Activated CD8-positive, alpha-beta memory T cell treated with anti-CD3 and anti-CD28 coated beads, Interleukin-2, amount 50 U/mL, for 24 hours (primary cell): ENCODE results near the gene KLHL7.

Experiments
- DNase-seq: peaks from one replicate; pipeline ENCODE4 v3.0.0-alpha.2; 2020; ENCODE audit errors: extremely low read depth

KLHL7 gene, protein sequence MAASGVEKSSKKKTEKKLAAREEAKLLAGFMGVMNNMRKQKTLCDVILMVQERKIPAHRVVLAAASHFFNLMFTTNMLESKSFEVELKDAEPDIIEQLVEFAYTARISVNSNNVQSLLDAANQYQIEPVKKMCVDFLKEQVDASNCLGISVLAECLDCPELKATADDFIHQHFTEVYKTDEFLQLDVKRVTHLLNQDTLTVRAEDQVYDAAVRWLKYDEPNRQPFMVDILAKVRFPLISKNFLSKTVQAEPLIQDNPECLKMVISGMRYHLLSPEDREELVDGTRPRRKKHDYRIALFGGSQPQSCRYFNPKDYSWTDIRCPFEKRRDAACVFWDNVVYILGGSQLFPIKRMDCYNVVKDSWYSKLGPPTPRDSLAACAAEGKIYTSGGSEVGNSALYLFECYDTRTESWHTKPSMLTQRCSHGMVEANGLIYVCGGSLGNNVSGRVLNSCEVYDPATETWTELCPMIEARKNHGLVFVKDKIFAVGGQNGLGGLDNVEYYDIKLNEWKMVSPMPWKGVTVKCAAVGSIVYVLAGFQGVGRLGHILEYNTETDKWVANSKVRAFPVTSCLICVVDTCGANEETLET

DNA sequence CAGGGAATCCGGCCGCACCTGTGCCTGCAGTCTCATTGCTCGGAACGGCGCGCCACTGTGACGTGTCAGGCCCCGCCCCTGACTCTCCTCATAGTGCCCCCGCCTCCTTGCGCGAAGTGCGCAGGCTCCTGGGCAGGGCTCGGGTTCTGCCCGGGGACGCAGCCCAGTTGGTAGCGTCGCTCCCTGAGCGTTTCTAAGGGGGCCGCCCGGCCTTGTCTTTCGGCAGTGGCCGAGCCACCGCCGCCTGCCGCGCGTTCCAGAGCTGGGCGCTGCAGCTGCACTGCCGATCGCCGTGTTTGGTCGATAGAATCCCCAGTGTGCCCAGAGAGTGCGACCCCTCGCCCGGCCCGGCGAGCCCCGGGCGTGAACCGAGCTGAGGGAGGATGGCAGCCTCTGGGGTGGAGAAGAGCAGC, at the start of gene KLHL7:
Gene KLHL7 (plus strand): TSS at position 142 of the 413 bp plus-strand sequence. CDS start 242 bp downstream, at position 384.
- DNase-seq, result peak; percentile 93

DNA sequence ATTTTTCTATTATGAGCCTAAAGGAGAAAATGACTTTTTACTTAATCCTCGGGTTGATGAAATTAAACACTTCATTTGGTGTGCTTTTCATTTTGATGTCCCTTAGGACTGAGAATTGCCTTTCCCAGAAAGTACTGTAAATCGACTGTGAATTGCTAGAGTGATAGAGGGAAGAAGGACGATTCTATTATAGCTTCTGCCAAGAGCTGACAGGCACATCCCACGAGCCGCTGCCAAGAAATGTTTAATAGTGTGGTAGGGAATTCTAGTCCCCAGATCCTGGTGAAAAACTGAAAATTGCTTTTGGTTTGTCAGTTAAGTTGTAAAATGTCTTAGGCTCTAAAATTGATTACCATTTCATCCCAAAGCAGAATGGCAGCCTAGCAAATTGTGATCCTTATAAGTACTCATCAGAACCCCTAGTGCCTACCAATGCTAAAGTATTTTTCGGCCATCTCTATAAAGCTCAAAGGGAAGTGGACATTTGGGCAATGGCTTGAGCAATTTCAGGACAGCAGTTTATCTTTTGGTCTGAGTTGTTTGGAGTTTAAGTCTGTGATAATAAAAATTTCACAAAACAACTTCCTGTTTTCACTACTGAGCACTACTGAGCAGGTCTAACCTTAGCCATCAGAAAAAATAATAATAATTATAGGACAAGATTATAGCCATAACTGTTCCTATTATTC, 47.0 kb upstream of the KLHL7 start:
- DNase-seq, result no peak

DNA sequence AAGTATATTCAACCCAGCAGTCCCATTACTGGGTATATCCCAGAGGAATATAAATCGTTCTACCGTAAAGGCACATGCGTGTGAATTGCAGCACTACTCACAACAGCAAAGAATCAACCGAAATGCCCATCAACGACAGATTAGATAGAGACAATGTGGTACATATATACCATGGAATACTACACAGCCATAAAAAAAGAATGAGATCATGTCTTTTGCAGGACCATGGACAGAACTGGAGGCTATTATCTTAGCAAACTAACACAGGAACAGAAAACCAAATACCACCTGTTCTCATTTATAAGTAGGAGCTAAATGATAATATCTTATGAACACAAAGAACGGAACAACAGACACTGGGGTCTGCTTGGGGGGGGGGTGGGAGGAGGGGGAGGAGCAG, 44.3 kb upstream of the KLHL7 start:
- no peak for DNase-seq

DNA sequence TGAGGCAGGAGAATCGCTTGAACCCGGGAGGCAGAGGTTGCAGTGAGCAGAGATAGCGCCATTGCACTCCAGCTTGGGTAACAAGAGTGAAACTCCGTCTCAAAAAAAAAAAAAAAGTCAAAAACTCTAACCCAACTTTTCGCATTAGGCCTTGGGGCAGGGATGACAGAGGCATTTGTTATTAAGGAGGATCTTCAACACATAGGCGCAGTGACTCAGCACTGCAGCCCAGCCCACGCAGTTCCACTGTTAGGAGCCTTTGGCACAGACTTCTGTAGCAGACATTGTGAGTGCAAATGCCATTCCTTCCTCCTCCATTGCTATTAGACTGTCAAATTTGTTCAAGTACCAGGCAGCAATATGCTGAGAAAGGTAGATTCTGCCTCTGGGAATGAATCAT, 43.1 kb upstream of the KLHL7 start:
- DNase-seq, result no peak

DNA sequence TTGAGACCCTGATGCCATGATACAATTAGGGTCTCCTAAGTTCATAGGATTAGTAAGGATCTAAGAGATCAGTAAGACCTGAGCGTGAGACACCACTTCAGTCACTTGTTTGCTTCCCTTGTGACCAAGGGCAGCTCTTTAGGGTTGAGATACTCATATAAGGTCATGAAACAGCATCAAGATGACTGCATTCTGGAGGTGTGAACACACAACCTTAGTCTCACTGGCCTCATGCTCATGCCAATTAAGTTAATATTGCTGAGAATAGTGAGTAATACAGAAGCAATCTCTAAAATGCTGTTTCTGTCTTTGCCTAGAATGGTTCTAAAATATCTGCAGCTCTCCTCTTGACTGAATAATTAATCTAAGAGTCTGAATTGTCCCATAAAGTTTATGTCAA, 39.6 kb upstream of the KLHL7 start:
- DNase-seq, result no peak

DNA sequence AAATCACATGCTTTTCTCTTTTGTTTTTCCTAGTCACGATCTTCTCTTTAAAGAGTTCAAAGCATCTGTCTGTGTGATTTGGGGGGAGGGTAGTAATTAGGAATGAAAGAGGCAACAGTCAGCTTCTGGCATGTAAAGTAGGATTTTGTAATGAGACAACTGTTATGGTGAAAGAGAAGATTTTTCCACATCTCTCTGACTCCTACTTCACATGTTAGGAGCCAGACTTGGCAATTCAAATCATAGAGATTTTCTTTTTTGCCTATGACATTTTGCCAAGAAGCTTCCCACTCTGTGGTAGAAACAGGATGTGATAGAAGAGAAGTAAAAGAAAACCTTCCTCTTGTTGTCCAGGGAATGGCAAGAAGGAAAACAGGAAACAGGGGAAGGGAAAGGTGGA, 38.3 kb upstream of the KLHL7 start:
- no peak for DNase-seq

DNA sequence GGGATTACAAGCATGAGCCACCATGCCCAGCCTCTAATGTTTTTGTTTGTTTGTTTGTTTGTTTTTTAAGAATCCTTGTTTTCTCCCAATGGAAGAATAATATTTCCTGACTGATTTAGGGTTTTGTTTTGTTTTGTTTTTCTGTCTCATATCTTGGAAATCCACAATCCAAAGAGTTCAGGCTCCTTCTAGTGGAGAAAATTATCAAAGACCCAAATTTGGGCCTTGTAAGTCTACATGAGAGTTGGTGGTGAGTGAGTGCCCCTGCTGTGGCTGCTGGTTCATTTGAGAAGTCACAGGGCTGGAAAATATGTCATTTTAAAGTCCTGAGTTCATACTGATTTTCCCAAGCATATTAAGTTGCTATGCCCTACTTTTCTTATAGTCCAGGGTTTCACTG, 33.5 kb upstream of the KLHL7 start:
- DNase-seq, result no peak

DNA sequence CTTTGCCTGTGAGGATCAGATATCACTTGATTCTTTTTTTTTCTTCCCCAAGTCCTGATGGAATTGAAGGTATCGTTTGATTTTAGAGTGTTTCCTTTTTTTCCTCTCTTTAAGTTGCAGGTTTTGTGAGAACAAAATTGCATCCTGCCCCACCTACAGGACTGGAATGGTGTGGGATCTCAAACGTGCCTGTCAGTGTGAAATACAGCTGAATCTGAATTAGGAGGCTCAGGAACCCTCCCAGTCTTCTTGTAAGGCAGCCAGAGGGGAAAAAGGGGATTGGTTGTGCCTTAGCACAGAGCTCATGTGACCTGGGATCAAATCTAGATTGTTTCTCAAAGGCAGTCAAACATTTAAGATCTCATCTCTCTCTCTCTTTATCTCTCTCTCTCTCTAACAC, 32.7 kb upstream of the KLHL7 start:
- DNase-seq, result no peak

DNA sequence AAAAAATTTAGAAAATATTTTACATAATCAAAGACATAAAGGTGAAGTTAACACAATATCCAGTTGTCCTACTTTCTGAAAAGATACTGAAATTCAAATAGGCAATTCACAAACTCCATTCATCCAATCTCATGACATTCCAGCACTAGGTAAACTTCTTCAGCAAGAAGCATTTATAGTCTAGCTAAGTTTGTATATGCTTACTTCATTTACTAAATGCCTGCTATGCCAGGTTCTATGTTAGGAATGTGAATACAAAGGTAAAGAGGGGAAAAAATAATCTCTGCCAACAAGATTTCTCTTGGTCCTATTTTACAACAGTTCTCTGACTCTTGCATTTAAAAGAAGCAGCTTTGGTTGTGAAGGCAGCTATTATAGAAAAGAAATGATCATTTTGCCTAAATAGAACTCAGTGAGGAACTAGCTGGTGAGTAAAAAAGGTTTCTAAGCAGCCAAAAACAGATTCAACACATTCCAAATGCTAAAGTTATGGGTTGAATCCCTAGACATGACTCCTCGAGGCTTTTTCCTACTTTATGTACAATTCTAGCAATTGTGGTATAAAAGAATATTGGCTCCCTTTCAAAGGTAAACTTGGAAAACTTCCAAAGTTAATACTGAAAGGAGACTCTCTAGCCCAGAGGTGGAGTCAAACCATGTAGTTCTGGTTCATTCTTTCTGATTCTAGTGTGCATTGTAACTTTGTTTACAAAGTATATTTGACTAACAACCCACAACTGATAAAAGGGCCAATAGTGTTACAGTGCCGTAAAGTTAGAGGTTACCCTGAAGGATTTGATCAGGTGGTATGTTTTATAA, 30.9 kb upstream of the KLHL7 start:
- no peak for DNase-seq

DNA sequence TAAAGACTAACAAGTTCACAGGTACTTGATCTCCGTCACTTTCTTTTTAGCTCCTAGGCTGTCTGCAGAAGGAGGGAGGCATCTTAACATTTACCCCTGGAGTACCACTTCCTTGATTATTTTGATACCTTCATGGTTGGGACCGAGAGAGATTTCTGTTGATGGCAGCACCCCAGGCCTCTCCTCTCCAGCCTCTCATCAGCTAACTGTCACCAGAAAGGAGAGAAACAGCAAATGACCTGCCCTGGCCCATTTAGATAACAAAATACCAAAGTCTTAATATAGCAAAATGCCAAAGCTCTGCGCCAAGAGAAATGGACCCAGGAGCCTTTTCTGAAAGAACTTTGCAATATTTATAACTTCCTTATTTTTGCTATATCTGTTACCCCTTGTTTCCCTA, 30.0 kb upstream of the KLHL7 start:
- DNase-seq, result no peak

DNA sequence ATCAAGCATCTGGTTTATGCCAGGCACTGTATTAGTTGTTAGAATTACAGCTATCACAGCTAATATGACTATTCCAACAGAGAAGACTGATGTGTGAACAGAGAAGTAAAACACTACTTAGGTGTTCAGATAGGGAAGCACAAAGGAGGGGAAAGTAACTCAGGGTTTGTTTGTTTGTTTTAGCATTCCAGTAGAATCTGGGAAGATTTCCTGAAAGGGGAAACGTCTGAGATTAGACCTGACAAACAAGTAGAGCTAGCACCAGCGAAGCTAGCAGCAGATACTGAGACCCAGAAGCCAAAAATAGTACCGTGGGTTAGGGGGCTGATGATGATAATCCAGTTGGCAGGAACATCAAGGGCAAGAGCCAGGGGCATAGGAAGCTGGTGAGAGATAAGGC, 28.8 kb upstream of the KLHL7 start:
- DNase-seq, result no peak

DNA sequence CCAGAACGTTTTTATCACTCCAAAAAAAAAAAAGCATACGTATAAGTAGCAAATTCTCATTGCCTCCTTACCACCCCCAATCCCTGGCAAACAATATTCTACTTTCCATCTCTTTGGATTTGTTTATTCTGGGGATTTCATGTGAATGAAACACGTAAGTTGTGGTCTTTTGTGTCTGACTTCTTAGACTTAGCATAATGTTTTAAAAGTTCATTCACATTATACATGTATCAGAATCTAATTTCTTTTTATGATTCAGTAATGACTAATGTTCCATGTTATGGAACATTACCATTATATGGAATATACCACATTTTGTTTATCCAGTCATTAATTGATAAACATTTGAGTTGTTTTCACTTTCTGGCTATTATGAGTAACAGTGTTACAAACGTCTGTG, 12.5 kb upstream of the KLHL7 start:
- DNase-seq, result no peak

DNA sequence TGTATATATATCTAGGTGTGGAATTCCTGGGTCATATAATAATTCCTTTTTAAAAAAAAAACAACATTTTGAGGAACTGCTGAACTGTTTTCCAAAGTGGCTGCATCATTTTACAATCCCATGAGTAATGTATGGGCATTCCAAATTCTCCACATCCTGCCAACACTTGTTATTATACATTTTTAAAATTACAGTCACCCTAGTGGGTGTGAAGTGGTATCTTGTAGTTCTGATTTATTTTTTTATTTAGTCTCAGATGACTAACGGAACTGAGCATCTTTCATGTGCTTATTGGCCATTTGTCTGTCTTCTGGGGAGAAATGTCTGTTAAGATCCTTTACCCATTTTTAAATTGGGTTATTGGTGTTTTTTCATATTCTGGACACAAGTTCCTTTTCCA, 12.0 kb upstream of the KLHL7 start:
- no peak for DNase-seq

DNA sequence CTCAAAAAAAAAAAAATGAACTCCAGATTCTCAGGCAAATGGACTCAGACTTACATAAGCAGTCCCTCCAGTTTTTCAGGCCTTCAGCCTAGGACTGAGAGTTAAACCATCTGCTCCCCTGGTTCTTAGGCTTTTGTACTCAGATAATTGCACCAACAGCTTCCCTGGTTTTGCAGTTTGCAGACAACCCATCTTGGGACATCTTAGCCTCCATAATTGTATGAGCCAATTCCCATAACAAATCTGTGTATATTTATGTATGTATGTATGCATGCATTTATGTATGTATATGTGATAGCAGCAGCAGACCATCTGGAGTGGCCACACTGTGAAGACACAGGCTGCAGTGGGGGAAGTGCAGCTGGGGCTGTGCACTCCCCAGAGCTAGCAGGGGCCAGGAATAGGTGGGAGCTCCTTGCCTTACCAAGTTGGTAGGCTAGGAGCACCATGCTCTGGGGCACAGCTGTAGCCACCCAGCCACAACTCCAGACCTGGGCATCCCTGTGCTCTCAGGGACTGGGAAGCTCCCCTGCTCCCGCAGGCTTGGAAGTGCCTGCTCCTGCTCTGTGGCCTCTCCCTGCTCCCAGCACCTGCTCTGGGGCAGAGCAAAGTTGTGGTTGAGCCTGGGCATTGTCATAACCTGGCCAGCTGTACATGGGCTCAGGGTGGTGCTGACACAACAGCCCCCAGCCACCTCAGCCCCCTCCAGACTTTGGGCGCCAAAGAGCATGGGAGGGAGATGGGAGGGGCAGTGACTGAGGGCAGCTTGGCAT, 8.9 kb upstream of the KLHL7 start:
- no peak for DNase-seq

DNA sequence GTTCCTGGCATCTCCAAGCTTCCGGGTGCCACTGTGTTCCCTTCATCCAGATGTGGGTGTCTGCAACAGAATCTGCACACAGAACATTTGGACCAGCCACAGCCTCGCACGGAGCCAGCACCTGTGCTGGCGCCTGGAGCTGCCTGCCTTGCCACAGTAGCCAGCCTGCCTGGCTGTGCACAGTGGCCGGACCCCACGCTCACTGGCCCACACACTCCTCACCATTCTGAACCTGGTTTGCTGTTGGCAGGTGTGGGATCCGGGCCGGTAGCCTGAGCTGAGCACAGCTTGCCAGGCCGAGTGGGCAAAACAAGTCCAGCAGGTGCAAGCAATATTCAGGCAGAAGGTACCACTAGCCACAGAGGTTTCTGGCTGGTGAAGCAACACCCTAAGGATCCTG, 7.6 kb upstream of the KLHL7 start:
- DNase-seq, result no peak

DNA sequence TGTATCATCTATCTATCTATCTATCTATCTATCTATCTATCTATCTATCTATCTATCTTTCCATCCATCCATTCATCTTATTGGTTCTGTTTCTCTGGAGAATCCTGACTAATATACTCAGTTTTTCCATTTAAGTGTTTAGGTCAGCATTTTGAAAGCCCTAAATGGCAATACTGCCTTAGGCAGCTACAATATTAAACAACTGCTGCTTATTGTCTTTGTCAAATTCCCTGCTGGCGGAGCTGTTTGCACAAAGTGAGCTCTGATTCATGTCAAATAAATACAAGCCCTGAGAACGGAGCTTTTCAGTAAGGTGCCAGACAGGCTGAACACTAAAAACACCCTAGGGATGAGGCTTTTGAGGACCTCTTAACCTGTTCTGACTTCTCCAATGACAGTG, 7.1 kb upstream of the KLHL7 start:
- DNase-seq, result no peak

DNA sequence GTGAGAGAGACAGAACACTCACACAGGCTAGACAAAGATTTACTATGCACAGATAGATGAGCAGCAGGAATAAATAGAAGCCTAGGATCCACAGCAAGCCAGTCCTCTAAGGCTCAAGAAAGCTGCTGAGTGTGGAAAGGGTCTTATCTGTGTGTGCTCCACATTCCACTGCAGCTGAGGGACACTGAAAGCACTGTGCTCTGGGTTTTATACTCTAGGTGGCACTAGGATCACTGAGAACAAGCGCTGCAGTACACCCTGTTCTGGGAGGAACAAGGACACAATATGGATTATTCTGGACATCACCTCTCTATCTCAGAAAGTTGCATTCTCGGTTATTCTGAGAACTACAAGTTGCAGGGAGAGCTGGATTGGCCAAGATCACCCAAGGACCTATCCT, 4.9 kb upstream of the KLHL7 start:
- DNase-seq, result no peak

DNA sequence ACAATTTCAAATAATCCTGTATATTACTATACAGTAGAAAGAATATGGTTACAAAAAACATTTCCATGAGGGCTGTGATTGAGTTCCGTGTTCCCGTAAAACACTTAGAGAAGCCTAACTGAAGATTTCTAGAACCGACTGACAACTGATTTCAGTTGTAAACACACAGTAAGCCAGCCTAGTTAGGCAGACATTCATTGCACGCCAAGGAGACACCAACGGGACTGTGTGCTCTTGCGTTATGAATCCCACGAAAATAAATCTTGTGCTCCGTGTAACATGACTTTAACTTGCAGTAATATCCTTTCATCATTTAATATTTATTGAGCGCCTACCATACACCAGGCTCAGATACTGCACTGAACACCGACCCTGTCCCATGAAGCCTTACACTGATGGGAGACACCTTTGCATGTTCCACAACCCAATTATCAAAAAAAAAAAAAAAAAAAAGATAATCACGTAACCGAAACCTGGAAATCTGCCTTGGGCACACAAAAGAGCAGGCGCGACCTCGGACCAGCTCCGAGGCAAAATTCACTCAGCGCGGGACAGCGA, 420 bp upstream of the KLHL7 start:
- no peak for DNase-seq

DNA sequence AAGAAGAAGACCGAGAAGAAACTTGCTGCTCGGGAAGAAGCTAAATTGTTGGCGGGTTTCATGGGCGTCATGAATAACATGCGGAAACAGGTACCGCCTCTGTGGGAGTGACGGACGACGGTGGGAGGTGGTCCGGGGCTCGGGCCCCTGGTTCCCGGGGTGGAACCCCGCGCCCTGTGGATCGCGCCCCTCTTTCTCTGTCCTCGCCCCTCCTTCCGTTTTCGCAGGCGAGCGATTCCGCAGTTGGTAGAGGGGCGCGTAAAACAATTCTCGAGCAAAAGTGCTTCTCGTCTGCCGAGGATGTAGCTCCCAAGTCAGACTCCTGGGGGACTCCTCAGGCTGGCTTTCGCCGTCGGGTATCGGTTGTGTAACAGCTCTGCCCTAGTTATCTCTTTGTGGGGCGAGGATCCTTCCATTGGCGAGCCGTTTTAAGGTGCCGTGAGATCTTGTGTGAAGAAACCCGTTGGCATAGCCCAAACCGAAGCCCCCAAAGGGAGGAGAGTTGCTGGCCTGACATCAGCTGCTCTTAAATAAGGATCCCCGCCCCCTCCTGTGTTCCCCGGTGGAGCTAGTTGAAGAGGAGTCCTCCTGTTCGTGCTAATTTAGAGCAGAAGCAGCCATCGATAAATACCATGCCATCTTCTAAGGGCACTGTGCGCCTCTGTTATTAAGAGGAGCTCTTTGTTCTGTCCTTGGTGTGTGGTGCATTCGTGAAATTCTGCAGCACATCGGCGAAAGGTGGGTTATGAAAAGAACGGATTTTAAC, 655 bp downstream of the KLHL7 start:
- DNase-seq, result peak; percentile 2
